HG03064 (cell line): ENCODE results near the gene TP53TG3B.
"Not testable (repeated sequence)": the region's sequence is repeated elsewhere in the genome, so short reads cannot be mapped to it uniquely, and the experiment has no call there.

Experiments used
- ATAC-seq: cut with Tn5 transposase; IDR thresholded peaks from one replicate; pipeline ENCODE4 v1.9.1; 2021; ENCODE audit warnings: low read depth; ENCODE audit not compliant: unreplicated experiment

TP53TG3B gene

GRCh38 chr16:33360541-33360940, at the start of gene TP53TG3B:
TSS of gene TP53TG3B (plus strand) at chr16:33360841. CDS start at chr16:33360909, 68 bp downstream.
- ATAC-seq = not testable (repeated sequence)

GRCh38 chr16:33336226-33337012, 24.2 kb upstream of the TP53TG3B start:
- not testable (repeated sequence) for ATAC-seq

DNA sequence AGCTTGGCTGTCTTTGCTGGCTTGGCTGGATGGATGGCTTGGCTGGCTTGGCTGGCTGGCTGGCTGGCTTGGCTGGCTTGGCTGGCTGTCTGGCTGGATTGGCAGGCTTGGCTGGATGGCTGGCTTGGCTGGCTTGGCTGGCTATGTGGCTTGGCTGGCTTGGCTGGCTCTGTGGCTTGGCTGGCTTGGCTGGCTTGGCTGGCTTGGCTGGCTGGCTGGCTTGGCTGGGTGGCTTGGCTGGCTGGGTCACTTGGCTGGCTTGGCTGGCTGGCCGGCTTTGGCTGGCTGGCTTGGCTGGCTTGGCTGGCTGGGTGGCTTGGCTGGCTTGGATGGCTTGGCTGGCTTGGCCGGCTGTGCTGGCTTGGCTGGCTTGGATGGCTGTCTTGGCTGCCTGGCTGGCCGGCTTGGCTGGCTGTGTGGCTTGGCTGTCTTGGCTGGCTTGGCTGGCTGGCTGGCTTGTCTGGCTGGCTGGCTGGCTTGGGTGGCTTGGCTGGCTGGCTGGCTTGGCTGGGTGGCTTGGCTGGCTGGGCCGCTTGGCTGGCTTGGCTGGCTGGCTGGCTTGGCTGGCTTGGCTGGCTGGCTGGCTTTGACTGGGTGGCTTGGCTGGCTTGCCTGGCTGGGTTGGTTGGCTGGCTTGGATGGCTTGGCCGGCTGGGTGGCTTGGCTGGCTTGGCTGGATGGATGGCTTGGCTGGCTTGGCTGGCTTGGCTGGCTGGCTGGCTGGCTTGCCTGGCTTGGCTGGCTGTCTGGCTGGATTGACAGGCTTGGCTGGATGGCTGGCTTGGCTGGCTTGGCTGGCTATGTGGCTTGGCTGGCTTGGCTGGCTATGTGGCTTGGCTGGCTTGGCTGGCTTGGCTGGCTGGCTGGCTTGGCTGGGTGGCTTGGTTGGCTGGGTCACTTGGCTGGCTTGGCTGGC, 22.8 kb upstream of the TP53TG3B start:
- ATAC-seq = not testable (repeated sequence)

- ATAC-seq = not testable (repeated sequence)
Observed at GRCh38 chr16:33338543-33338951, 22.1 kb upstream of the TP53TG3B start.

DNA sequence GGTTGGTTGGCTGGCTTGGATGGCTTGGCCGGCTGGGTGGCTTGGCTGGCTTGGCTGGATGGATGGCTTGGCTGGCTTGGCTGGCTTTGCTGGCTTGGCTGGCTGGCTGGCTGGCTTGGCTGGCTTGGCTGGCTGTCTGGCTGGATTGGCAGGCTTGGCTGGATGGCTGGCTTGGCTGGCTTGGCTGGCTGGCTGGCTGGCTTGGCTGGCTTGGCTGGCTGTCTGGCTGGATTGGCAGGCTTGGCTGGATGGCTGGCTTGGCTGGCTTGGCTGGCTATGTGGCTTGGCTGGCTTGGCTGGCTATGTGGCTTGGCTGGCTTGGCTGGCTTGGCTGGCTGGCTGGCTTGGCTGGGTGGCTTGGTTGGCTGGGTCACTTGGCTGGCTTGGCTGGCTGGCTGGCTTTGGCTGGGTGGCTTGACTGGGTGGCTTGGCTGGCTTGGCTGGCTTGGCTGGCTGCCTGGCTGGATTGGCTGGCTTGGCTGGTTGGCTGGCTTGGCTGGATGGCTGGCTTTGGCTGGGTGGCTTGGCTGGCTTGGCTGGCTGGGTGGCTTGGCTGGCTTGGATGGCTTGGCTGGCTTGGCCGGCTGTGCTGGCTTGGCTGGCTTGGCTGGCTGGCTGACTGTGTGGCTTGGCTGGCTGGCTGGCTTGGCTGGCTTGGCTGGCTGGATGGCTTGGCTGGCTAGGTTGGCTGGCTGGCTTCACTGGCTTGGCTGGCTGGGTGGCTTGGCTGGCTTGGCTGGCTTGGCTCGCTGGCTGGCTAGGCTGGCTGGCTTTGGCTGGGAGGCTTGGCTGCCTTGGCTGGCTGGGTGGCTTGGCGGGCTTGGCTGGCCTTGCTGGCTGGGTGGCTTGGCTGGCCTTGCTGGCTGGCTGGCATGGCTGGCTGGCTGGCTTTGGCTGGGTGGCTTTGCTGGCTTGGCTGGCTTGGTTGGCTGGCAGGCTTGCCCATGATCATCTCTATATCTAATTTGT, 21.3 kb upstream of the TP53TG3B start:
- not testable (repeated sequence) for ATAC-seq
